Measurements from ENCODE around the gene G6PC1. TPM values are rescaled to one million over a fixed set of nuclear protein-coding genes. Genes with fewer than 3 reads are reported as not detected.
"Not testable (repeated sequence)": the region's sequence is repeated elsewhere in the genome, so short reads cannot be mapped to it uniquely, and the experiment has no call there.

G6PC1 gene
- total RNA-seq, 1 donor from 2014 or later: not detected

GRCh38 chr17:42865638-42866094 lies 34.9 kb upstream of the G6PC1 start:
- Histone ChIP-seq H3K4me3 (no peak overlapping the region), H3K36me3 (no peaks in the 10 kb centered on the region), H3F3A (ENCODE audit: low read depth) (no peaks in the 10 kb centered on the region), H4K20me1 (ENCODE audit: low read depth) (no peaks in the 10 kb centered on the region), H3K4me1 (no peaks in the 10 kb centered on the region), H3K9me3 (ENCODE audit: low read depth) (peaks cover 4% of the 10 kb centered on the region), H3K79me2 (ENCODE audit: low read depth) (no peaks in the 10 kb centered on the region), H3K27ac (no peak overlapping the region), H3K4me2 (no peak overlapping the region), H3K27me3 (no peaks in the 10 kb centered on the region), H3K9ac (no peak overlapping the region), H2AFZ (replicated peaks) (no peak overlapping the region)
- peaks cover 7% of the 10 kb centered on the region for H3K4me1 Mint-ChIP-seq
- H3K27me3 Mint-ChIP-seq (ENCODE audit: insufficient read depth, low read depth): peaks cover 5% of the 10 kb centered on the region
- no peak overlapping the region for H3K27ac Mint-ChIP-seq
- H3K9me3 Mint-ChIP-seq: peaks cover 12% of the 10 kb centered on the region
- H3K36me3 Mint-ChIP-seq: peaks cover 2% of the 10 kb centered on the region
- DNase-seq (ENCODE audit: low spot score): no peak
- TF ChIP-seq EZH2phosphoT487 (IDR thresholded peaks at IDR 0.05): no peak
- TF ChIP-seq, protein P1, sequence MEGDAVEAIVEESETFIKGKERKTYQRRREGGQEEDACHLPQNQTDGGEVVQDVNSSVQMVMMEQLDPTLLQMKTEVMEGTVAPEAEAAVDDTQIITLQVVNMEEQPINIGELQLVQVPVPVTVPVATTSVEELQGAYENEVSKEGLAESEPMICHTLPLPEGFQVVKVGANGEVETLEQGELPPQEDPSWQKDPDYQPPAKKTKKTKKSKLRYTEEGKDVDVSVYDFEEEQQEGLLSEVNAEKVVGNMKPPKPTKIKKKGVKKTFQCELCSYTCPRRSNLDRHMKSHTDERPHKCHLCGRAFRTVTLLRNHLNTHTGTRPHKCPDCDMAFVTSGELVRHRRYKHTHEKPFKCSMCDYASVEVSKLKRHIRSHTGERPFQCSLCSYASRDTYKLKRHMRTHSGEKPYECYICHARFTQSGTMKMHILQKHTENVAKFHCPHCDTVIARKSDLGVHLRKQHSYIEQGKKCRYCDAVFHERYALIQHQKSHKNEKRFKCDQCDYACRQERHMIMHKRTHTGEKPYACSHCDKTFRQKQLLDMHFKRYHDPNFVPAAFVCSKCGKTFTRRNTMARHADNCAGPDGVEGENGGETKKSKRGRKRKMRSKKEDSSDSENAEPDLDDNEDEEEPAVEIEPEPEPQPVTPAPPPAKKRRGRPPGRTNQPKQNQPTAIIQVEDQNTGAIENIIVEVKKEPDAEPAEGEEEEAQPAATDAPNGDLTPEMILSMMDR (IDR thresholded peaks at IDR 0.05): no peak
- no peak overlapping the region for H3K4me3 Mint-ChIP-seq

DNA sequence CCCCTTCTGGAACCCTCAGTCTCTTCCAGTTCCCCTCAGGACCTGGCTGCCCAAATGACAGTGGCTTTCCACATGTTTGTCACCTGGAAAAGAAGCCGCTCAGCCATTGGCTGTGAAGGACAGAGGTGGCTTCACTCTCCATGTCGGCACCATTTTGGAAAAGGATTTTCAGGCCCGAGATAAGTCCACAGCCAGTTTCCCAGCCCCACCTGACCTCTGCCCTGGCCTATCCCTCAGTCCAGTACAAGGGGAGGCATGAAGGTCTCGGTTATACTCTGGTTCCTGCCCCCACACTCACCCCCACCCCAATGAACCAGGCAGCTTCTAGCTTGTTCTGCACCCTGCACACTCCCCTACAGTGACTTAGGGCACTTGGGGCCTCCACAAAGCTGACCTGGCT lies 34.4 kb upstream of the G6PC1 start:
- no peak overlapping the region for H3K27ac Mint-ChIP-seq
- H3K27ac ChIP-seq: no peak overlapping the region
- H3F3A ChIP-seq (ENCODE audit: low read depth): no peaks in the 10 kb centered on the region
- H3K79me2 ChIP-seq (ENCODE audit: low read depth): no peaks in the 10 kb centered on the region
- no peaks in the 10 kb centered on the region for H4K20me1 ChIP-seq (ENCODE audit: low read depth)
- no peak overlapping the region for H3K4me3 ChIP-seq
- peaks cover 7% of the 10 kb centered on the region for H3K4me1 Mint-ChIP-seq
- peaks cover 17% of the 10 kb centered on the region for H3K9me3 Mint-ChIP-seq
- H3K36me3 ChIP-seq: no peaks in the 10 kb centered on the region
- DNase-seq (ENCODE audit: low spot score): no peak
- peaks cover 5% of the 10 kb centered on the region for H3K27me3 Mint-ChIP-seq (ENCODE audit: insufficient read depth, low read depth)
- H3K4me3 Mint-ChIP-seq: no peak overlapping the region
- H3K9ac ChIP-seq: no peak overlapping the region
- peaks cover 4% of the 10 kb centered on the region for H3K9me3 ChIP-seq (ENCODE audit: low read depth)
- no peaks in the 10 kb centered on the region for H3K27me3 ChIP-seq
- no peak for TF ChIP-seq EZH2phosphoT487 (IDR thresholded peaks at IDR 0.05)
- H3K4me1 ChIP-seq: no peaks in the 10 kb centered on the region
- H2AFZ ChIP-seq (replicated peaks): no peak overlapping the region
- peaks cover 2% of the 10 kb centered on the region for H3K36me3 Mint-ChIP-seq
- no peak overlapping the region for H3K4me2 ChIP-seq

- Histone ChIP-seq H3K4me3 (no peak overlapping the region), H4K20me1 (ENCODE audit: low read depth) (no peaks in the 10 kb centered on the region), H3K36me3 (no peaks in the 10 kb centered on the region), H3F3A (ENCODE audit: low read depth) (no peaks in the 10 kb centered on the region), H3K79me2 (ENCODE audit: low read depth) (no peaks in the 10 kb centered on the region), H3K9ac (no peak overlapping the region), H3K9me3 (ENCODE audit: low read depth) (peaks cover 4% of the 10 kb centered on the region), H3K27me3 (no peaks in the 10 kb centered on the region), H3K27ac (no peak overlapping the region), H2AFZ (replicated peaks) (no peak overlapping the region), H3K4me2 (no peak overlapping the region), H3K4me1 (no peaks in the 10 kb centered on the region)
- peaks cover 7% of the 10 kb centered on the region for H3K4me1 Mint-ChIP-seq
- TF ChIP-seq, protein P1 (IDR thresholded peaks at IDR 0.05): no peak
- TF ChIP-seq EZH2 (IDR thresholded peaks at IDR 0.05): no peak
- TF ChIP-seq EZH2phosphoT487 (IDR thresholded peaks at IDR 0.05): no peak
- H3K4me3 Mint-ChIP-seq: no peak overlapping the region
- H3K9me3 Mint-ChIP-seq: peaks cover 23% of the 10 kb centered on the region
- H3K27ac Mint-ChIP-seq: no peak overlapping the region
- DNase-seq (ENCODE audit: low spot score): no peak
- peaks cover 2% of the 10 kb centered on the region for H3K36me3 Mint-ChIP-seq
- H3K27me3 Mint-ChIP-seq (ENCODE audit: insufficient read depth, low read depth): peaks cover 5% of the 10 kb centered on the region
These were observed 33.7 kb upstream of the G6PC1 start for GRCh38 chr17:42866631-42867575.

DNA sequence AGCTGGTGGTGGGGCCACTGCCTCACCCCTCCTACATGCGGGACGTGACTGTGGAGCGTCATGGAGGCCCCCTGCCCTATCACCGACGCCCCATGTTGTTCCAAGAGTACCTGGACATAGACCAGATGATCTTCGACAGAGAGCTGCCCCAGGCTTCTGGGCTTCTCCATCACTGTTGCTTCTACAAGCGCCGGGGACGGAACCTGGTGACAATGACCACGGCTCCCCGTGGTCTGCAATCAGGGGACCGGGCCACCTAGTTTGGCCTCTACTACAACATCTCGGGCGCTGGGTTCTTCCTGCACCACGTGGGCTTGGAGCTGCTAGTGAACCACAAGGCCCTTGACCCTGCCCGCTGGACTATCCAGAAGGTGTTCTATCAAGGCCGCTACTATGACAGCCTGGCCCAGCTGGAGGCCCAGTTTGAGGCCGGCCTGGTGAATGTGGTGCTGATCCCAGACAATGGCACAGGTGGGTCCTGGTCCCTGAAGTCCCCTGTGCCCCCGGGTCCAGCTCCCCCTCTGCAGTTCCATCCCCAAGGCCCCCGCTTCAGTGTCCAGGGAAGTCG lies 32.8 kb upstream of the G6PC1 start:
- not testable (repeated sequence) for H3K4me1 ChIP-seq; H3K9ac ChIP-seq; H3K27me3 Mint-ChIP-seq (ENCODE audit: insufficient read depth, low read depth); H3K4me2 ChIP-seq; H3K9me3 ChIP-seq (ENCODE audit: low read depth); H3K36me3 Mint-ChIP-seq; H3K4me1 Mint-ChIP-seq; H3K4me3 ChIP-seq; H3K27ac ChIP-seq; H3K79me2 ChIP-seq (ENCODE audit: low read depth); H3K4me3 Mint-ChIP-seq; H4K20me1 ChIP-seq (ENCODE audit: low read depth); H3K36me3 ChIP-seq; H3K27me3 ChIP-seq; H3F3A ChIP-seq (ENCODE audit: low read depth); DNase-seq (ENCODE audit: low spot score); H3K27ac Mint-ChIP-seq; H2AFZ ChIP-seq (replicated peaks)
- peaks cover 24% of the 10 kb centered on the region for H3K9me3 Mint-ChIP-seq
